A549 (cell line): ENCODE data around the gene TCEAL1. TPM values are rescaled to one million over a fixed set of nuclear protein-coding genes. Genes with fewer than 3 reads are reported as not detected.
"Not testable (repeated sequence)": the region's sequence is repeated elsewhere in the genome, so short reads cannot be mapped to it uniquely, and the experiment has no call there.

Experiments used
- ATAC-seq, 2 experiments: fragments of 200-7000 bp in 1 of 2; fragments of >200 bp in 1 of 2; cut with Nextera tagmentation in 1 of 2; cut with Tn5 transposase in 1 of 2; 3 replicates each; pipeline versions ENCODE4 v1.8.0 to v1.9.1; 2018 to 2020; ENCODE audit warnings: mild to moderate bottlenecking in 1 of 2, moderate library complexity in 1 of 2
- CTCF ChIA-PET: fragments of 300-600 bp; sonication (Branson Sonifier 250); formaldehyde crosslinking; extraction: SDS; loops from one replicate; lab custom pipeline; 2021; ENCODE audit warnings: antibody characterized with exemption, inconsistent platforms; lab: Yijun Ruan, JAX
- POLR2A ChIA-PET: fragments of 350-600 bp; formaldehyde crosslinking; extraction: SDS; loops from one replicate; lab custom pipeline; 2021; ENCODE audit warnings: antibody characterized with exemption, inconsistent platforms; lab: Yijun Ruan, JAX
- DNase-seq, 2 experiments: peaks; one replicate each; pipeline versions ENCODE4 v3.0.0 to v3.0.0-alpha.2; 2011 to 2016; ENCODE audit warnings: low read depth in 1 of 2, low spot score in 1 of 2
- FAIRE-seq: peaks from 2 replicates; lab custom pipeline; 2011; peaks lifted over from hg19 to GRCh38; lab: Jason Lieb, UNC
- H3K27ac ChIP-seq, 2 experiments: fragments of >200 bp; sonication (Bioruptor Twin); formaldehyde crosslinking; 3 replicates each; pipeline ENCODE4 v1.5.1; 2016 to 2017
- H3K4me1 ChIP-seq: fragments of >200 bp; sonication (Bioruptor Twin); formaldehyde crosslinking; 3 replicates; pipeline ENCODE4 v1.6.1; 2016
- H3K4me2 ChIP-seq: fragments of >200 bp; sonication (Bioruptor Twin); formaldehyde crosslinking; 3 replicates; pipeline ENCODE4 v1.6.1; 2016
- H3K4me3 ChIP-seq: fragments of >200 bp; sonication (Bioruptor Twin); formaldehyde crosslinking; 3 replicates; pipeline ENCODE4 v1.5.1; 2016
- H3K9me3 ChIP-seq: fragments of >200 bp; sonication (Bioruptor Twin); formaldehyde crosslinking; 3 replicates; pipeline ENCODE4 v1.6.1; 2016
- CBX8 ChIP-seq: fragments of 200-600 bp; sonication (generic); IDR thresholded peaks from 2 replicates; pipeline ENCODE4 v1.6.1; 2016
- CHD4 ChIP-seq: fragments of 200-600 bp; sonication (generic); IDR thresholded peaks from 2 replicates; pipeline ENCODE4 v1.6.1; 2016; ENCODE audit warnings: antibody characterized with exemption, mild to moderate bottlenecking, borderline replicate concordance
- E2F6 ChIP-seq: IDR thresholded peaks from 2 replicates; pipeline ENCODE4 v1.6.1; 2012; ENCODE audit warnings: low read depth, borderline replicate concordance
- EHF ChIP-seq: fragments of 250-450 bp; sonication (Bioruptor Pico); IDR thresholded peaks from 2 replicates; pipeline ENCODE4 v1.5.0; 2020; ENCODE audit warnings: mild to moderate bottlenecking
- FOSL2 ChIP-seq, 2 experiments: fragments of 450-650 bp in 1 of 2; fragments of >200 bp in 1 of 2; sonication (Bioruptor Twin) in 1 of 2; formaldehyde crosslinking; IDR thresholded peaks; 2 replicates each; pipeline versions ENCODE4 v1.5.0 to v1.6.1; 2016 to 2020; ENCODE audit warnings: mild to moderate bottlenecking in 1 of 2, moderate library complexity in 1 of 2
- HDAC2 ChIP-seq: fragments of 200-600 bp; sonication (generic); IDR thresholded peaks from 2 replicates; pipeline ENCODE4 v1.6.1; 2016
- HOXA7 ChIP-seq: fragments of 250-450 bp; sonication (Bioruptor Pico); IDR thresholded peaks from 2 replicates; pipeline ENCODE4 v1.5.0; 2020; ENCODE audit warnings: mild to moderate bottlenecking, moderate library complexity
- MAFK ChIP-seq: fragments of 450-650 bp; IDR thresholded peaks from 2 replicates; pipeline ENCODE4 v1.6.1; 2014; ENCODE audit not compliant: partially characterized antibody
- NFE2L2 ChIP-seq: fragments of 150-350 bp; conservative IDR thresholded peaks from 2 replicates; pipeline ENCODE4 v1.6.1; 2014; ENCODE audit warnings: low read length
- PBX3 ChIP-seq: IDR thresholded peaks from 2 replicates; pipeline ENCODE4 v1.6.1; 2012
- RARB ChIP-seq: fragments of 250-450 bp; sonication (Bioruptor Pico); IDR thresholded peaks from 2 replicates; pipeline ENCODE4 v1.8.0; 2021; ENCODE audit warnings: mild to moderate bottlenecking, moderate library complexity
- SREBF2 ChIP-seq: fragments of 450-650 bp; IDR thresholded peaks from 2 replicates; pipeline ENCODE4 v1.6.1; 2014; ENCODE audit warnings: mild to moderate bottlenecking, moderate library complexity
- ZSCAN20 ChIP-seq: fragments of 250-450 bp; sonication (Bioruptor Pico); IDR thresholded peaks from 2 replicates; pipeline ENCODE4 v1.8.0; 2022; ENCODE audit warnings: mild to moderate bottlenecking, moderate library complexity
- WGBS: methylation state at CpG from one replicate; pipeline ENCODE4 v1.1.6; 2017; ENCODE audit errors: missing lambda C conversion rate; 5-methylcytosine and 5-hydroxymethylcytosine counted together
- polyA plus RNA-seq, 4 experiments: library from polyadenylated mRNA; depleted of rRNA in 3 of 4; stranded (reverse); fragments of >200 nt; fragmentation: RNase III in 1 of 4; extraction: RNeasy Plus Mini Kit Qiagen cat#74134 plus additional on column Dnase treatment in 1 of 4; gene quantifications; 2 replicates in 3 of 4; 3 replicates in 1 of 4; pipeline ENCODE4 v1.2.3, GENCODE V29; 2011 to 2017

The TCEAL1 gene
- polyA plus RNA-seq, 2 of the 4 experiments (the other 2 are of a cell fraction), result 40.7 to 42.1 TPM

- Histone ChIP-seq H3K27ac (peak overlapping the region; percentile 89 to 99), H3K9me3 (peaks cover 11% of the 10 kb centered on the region; the same call in 1 of the 3 replicates), H3K4me3 (peak overlapping the region; percentile 93), H3K4me2 (peak overlapping the region; percentile 70), H3K4me1 (peaks cover 7% of the 10 kb centered on the region; the same call in 2 of the 3 replicates)
- CTCF ChIA-PET, result no interaction called here
- ATAC-seq (peak; percentile 16 to 60; a peak in 3 of 6 replicates), DNase-seq (no peak), FAIRE-seq (no peak)
- WGBS, result 37% methylated on average over 5 of the region's 5 CpGs
- POLR2A ChIA-PET, result no interaction called here
- TF ChIP-seq E2F6 (no peak), RARB (CRISPR knock-in tag) (no peak), CHD4 (no peak)
Observed at GRCh38 chrX:103586314-103586646, 42.5 kb upstream of the TCEAL1 start.

- H3K9me3 ChIP-seq, result peaks cover 11% of the 10 kb centered on the region; the same call in 1 of the 3 replicates
- H3K4me1 ChIP-seq, result peaks cover 7% of the 10 kb centered on the region; the same call in 2 of the 3 replicates
- CTCF ChIA-PET, result no interaction called here
- H3K4me3 ChIP-seq, result peak overlapping the region; percentile 93
- DNase-seq (no peak), FAIRE-seq (no peak), ATAC-seq (no peak)
- peak overlapping the region; percentile 89 to 99; a peak in 5 of 6 replicates for H3K27ac ChIP-seq
- WGBS, result 72% methylated on average over 4 of the region's 4 CpGs
- H3K4me2 ChIP-seq, result peak overlapping the region; percentile 70
- POLR2A ChIA-PET, result no interaction called here
- TF ChIP-seq HOXA7 (CRISPR knock-in tag), result no peak
- no peak for TF ChIP-seq E2F6
- TF ChIP-seq PBX3, result no peak
- no peak for TF ChIP-seq CBX8
- TF ChIP-seq EHF, result no peak
- no peak for TF ChIP-seq ZSCAN20
- TF ChIP-seq MAFK, result no peak
- no peak for TF ChIP-seq FOSL2 (IDR thresholded peaks at IDR 0.05)
- TF ChIP-seq FOSL2 (CRISPR knock-in tag; IDR thresholded peaks at IDR 0.05), result no peak
- no peak for TF ChIP-seq NFE2L2
- no peak for TF ChIP-seq HDAC2
- TF ChIP-seq SREBF2, result no peak
Observed at GRCh38 chrX:103586659-103587058, 42.1 kb upstream of the TCEAL1 start.

GRCh38 chrX:103592295-103592694 lies 36.5 kb upstream of the TCEAL1 start:
- POLR2A ChIA-PET, DNase-seq, H3K27ac ChIP-seq, CTCF ChIA-PET, ATAC-seq, H3K9me3 ChIP-seq, H3K4me2 ChIP-seq, H3K4me3 ChIP-seq, H3K4me1 ChIP-seq, FAIRE-seq: not testable (repeated sequence)
- WGBS, result 97% methylated on average over 1 of the region's 1 CpG

- H3K4me1 ChIP-seq, DNase-seq, H3K9me3 ChIP-seq, POLR2A ChIA-PET, H3K27ac ChIP-seq, ATAC-seq, FAIRE-seq, H3K4me2 ChIP-seq, H3K4me3 ChIP-seq: not testable (repeated sequence)
- WGBS, result 97% methylated on average over 6 of the region's 6 CpGs
- CTCF ChIA-PET, result interaction anchor here (2.4 kb wide), 1 partner anchor 35 kb away, joined by 7 read pairs; no protein-coding TSS in a partner anchor
Observed at GRCh38 chrX:103595202-103595601, 33.6 kb upstream of the TCEAL1 start.
